T-helper 22 cell (primary cell): ENCODE measurements around the gene RAB3A.
"Not testable (repeated sequence)": the region's sequence is repeated elsewhere in the genome, so short reads cannot be mapped to it uniquely, and the experiment has no call there.

Source experiments
- DNase-seq: peaks from one replicate; pipeline ENCODE4 v3.0.0-alpha.2; 2020; ENCODE audit warnings: low read depth

RAB3A gene

GRCh38 chr19:18223860-18224524, 20.1 kb upstream of the RAB3A start:
- no peak for DNase-seq

- no peak for DNase-seq
These were observed 18.2 kb upstream of the RAB3A start for GRCh38 chr19:18221815-18222725.

- DNase-seq = no peak
These were observed 16.9 kb upstream of the RAB3A start for GRCh38 chr19:18220632-18221275.

GRCh38 chr19:18219911-18220631, 16.2 kb upstream of the RAB3A start:
- DNase-seq = no peak

- no peak for DNase-seq
These were observed 14.8 kb upstream of the RAB3A start for GRCh38 chr19:18218600-18218999.

GRCh38 chr19:18218159-18218558, 14.3 kb upstream of the RAB3A start:
- no peak for DNase-seq

GRCh38 chr19:18216789-18217188, 12.9 kb upstream of the RAB3A start:
- DNase-seq = no peak

- DNase-seq = no peak
These were observed 11.1 kb upstream of the RAB3A start for GRCh38 chr19:18214779-18215433.

GRCh38 chr19:18211683-18212082, 7.8 kb upstream of the RAB3A start:
- DNase-seq = no peak

GRCh38 chr19:18209912-18210311, 6.1 kb upstream of the RAB3A start:
- not testable (repeated sequence) for DNase-seq

GRCh38 chr19:18208098-18208951, 4.5 kb upstream of the RAB3A start:
- no peak for DNase-seq

GRCh38 chr19:18206018-18206417, 2.2 kb upstream of the RAB3A start:
- no peak for DNase-seq

GRCh38 chr19:18205200-18205892, 1.5 kb upstream of the RAB3A start:
- peak; percentile 27 for DNase-seq

GRCh38 chr19:18204394-18205199, 755 bp upstream of the RAB3A start:
- DNase-seq = no peak

GRCh38 chr19:18203408-18203862, 407 bp downstream of the RAB3A start:
- DNase-seq = no peak

- no peak for DNase-seq
These were observed 949 bp downstream of the RAB3A start for GRCh38 chr19:18202778-18203407.

GRCh38 chr19:18202397-18202777, 1.5 kb downstream of the RAB3A start:
- no peak for DNase-seq

- DNase-seq = no peak
These were observed 5.5 kb downstream of the RAB3A start for GRCh38 chr19:18198374-18198773.

GRCh38 chr19:18197941-18198340, 5.9 kb downstream of the RAB3A start:
- DNase-seq = no peak
